Brain microvascular endothelial cell (primary cell): ENCODE results near the gene SMOC2.

Source experiments
- DNase-seq: peaks from one replicate; pipeline ENCODE4 v3.0.0-alpha.2; 2020
- H3K27ac ChIP-seq: fragments of 250-450 bp; sonication (Bioruptor Pico); 2 replicates; pipeline ENCODE4 v1.5.1; 2020; ENCODE audit warnings: mild to moderate bottlenecking, moderate library complexity
- H3K27me3 ChIP-seq: fragments of 250-450 bp; sonication (Bioruptor Pico); replicated peaks from 2 replicates; pipeline ENCODE4 v1.5.1; 2020; ENCODE audit warnings: mild to moderate bottlenecking
- H3K36me3 ChIP-seq: fragments of 250-450 bp; sonication (Bioruptor Pico); replicated peaks from 2 replicates; pipeline ENCODE4 v1.5.1; 2020; ENCODE audit warnings: mild to moderate bottlenecking
- H3K4me3 ChIP-seq: 2 replicates; pipeline ENCODE4 v1.5.1; 2011; ENCODE audit warnings: low read depth, mild to moderate bottlenecking, control low read depth, low read length, moderate library complexity
- in situ Hi-C: cut with HindIII; loops from 2 replicates; pipeline ENCODE4 v1.10.0; 2017; ENCODE audit warnings: low sequenced_read_pairs, low pct_ligation_motif_present
- TF ChIP-seq, protein P1 (sequence below): IDR thresholded peaks from 2 replicates; pipeline ENCODE4 v1.5.1; 2011; ENCODE audit warnings: low read depth, mild to moderate bottlenecking, moderate library complexity, low read length, control low read depth, inconsistent platforms; ENCODE audit errors: missing control alignments

SMOC2 gene

DNA sequence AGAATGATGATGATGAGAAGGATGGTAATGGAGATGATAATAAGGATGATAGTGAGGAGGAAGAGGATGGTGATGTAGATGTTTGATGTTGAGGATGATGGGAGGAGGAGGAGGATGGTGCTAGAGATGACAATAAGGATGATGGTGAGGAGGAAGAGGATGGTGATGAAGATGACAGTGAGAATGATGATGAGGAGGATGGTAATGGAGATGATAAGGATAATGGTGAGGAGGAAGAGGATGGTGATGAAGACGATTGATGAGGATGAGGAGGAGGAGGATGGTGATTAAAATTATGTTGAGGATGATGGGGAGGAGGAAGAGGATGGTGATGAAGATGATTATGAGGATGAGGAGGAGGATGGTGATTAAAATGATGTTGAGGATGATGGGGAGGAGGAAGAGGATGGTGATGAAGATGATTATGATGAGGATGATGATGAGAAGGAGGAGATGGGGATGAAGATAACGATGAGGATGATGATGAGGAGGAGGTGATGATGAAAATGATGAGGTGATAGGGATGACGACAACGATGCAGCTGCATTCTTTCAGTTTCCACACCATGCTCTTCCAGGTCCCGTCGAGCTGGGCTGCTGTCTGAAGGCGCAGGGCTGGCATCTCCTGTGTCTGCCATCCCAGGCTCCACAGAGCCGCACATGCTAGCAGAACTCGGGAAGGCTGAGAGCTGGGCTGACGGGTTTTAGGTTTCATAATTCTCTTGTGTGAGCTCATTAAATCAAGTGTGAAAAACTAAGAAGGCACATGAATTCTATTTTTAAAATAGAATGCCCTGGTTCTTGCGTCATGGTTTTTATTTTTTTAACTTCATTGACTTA lies 274.9 kb downstream of the SMOC2 start:
- TF ChIP-seq, protein P1, sequence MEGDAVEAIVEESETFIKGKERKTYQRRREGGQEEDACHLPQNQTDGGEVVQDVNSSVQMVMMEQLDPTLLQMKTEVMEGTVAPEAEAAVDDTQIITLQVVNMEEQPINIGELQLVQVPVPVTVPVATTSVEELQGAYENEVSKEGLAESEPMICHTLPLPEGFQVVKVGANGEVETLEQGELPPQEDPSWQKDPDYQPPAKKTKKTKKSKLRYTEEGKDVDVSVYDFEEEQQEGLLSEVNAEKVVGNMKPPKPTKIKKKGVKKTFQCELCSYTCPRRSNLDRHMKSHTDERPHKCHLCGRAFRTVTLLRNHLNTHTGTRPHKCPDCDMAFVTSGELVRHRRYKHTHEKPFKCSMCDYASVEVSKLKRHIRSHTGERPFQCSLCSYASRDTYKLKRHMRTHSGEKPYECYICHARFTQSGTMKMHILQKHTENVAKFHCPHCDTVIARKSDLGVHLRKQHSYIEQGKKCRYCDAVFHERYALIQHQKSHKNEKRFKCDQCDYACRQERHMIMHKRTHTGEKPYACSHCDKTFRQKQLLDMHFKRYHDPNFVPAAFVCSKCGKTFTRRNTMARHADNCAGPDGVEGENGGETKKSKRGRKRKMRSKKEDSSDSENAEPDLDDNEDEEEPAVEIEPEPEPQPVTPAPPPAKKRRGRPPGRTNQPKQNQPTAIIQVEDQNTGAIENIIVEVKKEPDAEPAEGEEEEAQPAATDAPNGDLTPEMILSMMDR, result no peak

DNA sequence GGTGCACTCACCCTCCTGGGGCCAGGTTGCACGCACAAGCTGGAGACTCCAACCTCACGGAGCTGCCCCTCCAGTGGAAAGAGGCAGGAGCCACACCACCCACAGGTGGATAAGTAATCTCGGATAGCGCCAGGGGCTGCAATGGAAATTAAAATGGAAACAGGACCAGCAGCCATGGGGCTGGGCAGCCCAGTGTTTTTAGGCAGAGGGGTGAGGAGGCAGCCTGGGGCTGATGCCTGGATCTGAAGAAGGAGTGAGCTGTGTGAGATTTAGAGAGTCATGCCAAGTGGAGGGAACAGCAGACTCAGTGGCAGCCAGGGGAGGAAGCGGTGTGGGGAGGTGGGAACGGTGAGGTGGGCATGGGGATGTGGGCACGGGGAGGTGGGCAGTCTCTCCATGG lies 275.6 kb downstream of the SMOC2 start:
- Histone ChIP-seq H3K4me3 (no peak overlapping the region), H3K27ac (no peak overlapping the region), H3K36me3 (no peaks in the 10 kb centered on the region), H3K27me3 (no peaks in the 10 kb centered on the region)
- no peak for DNase-seq
- in situ Hi-C loops, result no loop called here
- TF ChIP-seq, protein P1, result no peak

More for the DNA sequence above, 274.9 kb downstream of the SMOC2 start:
- no peaks in the 10 kb centered on the region for H3K27me3 ChIP-seq
- no peak overlapping the region for H3K4me3 ChIP-seq
- no peak overlapping the region for H3K27ac ChIP-seq
- H3K36me3 ChIP-seq, result no peaks in the 10 kb centered on the region
- in situ Hi-C loops, result no loop called here
- no peak for DNase-seq

DNA sequence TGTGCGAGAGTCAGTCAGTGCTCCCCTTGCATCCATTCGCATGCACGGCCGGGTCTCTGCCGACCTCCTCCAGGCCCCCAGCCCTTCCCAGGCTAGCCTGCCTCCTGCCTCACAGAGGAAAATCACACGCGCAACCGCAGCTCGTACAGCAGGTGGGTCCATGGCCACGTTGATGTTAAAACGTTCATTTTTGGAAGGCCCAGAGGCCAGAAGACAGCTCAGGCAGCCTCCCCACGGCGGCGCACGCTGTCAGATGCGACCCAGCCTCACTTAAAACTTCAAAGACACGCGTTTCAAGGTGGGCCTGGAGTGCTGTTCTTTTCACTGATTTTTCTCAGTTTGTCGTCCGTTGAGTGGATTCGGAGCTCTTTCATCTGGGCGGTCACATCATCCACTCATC lies 276.5 kb downstream of the SMOC2 start:
- Histone ChIP-seq H3K27ac (no peak overlapping the region), H3K27me3 (no peaks in the 10 kb centered on the region), H3K36me3 (no peaks in the 10 kb centered on the region), H3K4me3 (no peak overlapping the region)
- no peak for DNase-seq
- in situ Hi-C loops, result no loop called here
- TF ChIP-seq, protein P1, result no peak
